Measurements from ENCODE around the gene AJM1. TPM values are rescaled to one million over a fixed set of nuclear protein-coding genes. Genes with fewer than 3 reads are reported as not detected.
"Not testable (repeated sequence)": the region's sequence is repeated elsewhere in the genome, so short reads cannot be mapped to it uniquely, and the experiment has no call there.

AJM1 gene
- total RNA-seq, 1 experiment from 2014 or later: 7.2 TPM

GRCh38 chr9:136837146-136837855 is 5.0 kb upstream of the AJM1 start:
- no peaks in the 10 kb centered on the region for H3K27me3 ChIP-seq (ENCODE audit: control insufficient read depth, insufficient read depth, low read length)
- H3K4me1 ChIP-seq (ENCODE audit: control insufficient read depth, insufficient read depth, low read length): peaks cover 26% of the 10 kb centered on the region
- CTCF ChIA-PET: no interaction called here
- POLR2A ChIA-PET: no interaction called here
- H3K4me3 ChIP-seq (ENCODE audit: low read depth in 2 of 2, low read length in 2 of 2): no peak overlapping the region
- intact Hi-C loops (cut with micrococcal nuclease; ENCODE audit: unreplicated experiment) (no loop called here), in situ Hi-C loops (cut with HindIII; ENCODE audit: low pct_unique_long_range_greater_than_20kb, low sequenced_read_pairs) (no loop called here)
- no peaks in the 10 kb centered on the region for H3K9me3 ChIP-seq (ENCODE audit: control insufficient read depth, insufficient read depth, low read depth, low read length)
- no peaks in the 10 kb centered on the region for H3K36me3 ChIP-seq (ENCODE audit: control insufficient read depth, insufficient read depth, low read length)
- no TSS peak for BruUV-seq (replicated peaks)
- ATAC-seq (no peak), DNase-seq (ENCODE audit: low read depth, low spot score) (no peak)
- no peak overlapping the region for H3K27ac ChIP-seq (ENCODE audit: low read length)
- TF ChIP-seq SIN3A (IDR thresholded peaks at IDR 0.05; ENCODE audit: borderline replicate concordance, insufficient read depth, low read depth, low read length) (no peak), TCF7L2 (IDR thresholded peaks at IDR 0.05; ENCODE audit: low read depth, low read length) (no peak), REST (IDR thresholded peaks at IDR 0.05; ENCODE audit: insufficient read depth in 1 of 2, low read depth in 2 of 2, low read length in 1 of 2) (no peak), POLR2AphosphoS5 (IDR thresholded peaks at IDR 0.05; ENCODE audit: low read depth, low read length) (no peak; the same call in 1 of the 2 replicates), CTCF (IDR thresholded peaks at IDR 0.05) (no peak)

GRCh38 chr9:136837856-136838277 is 4.4 kb upstream of the AJM1 start:
- BruUV-seq (replicated peaks); intact Hi-C loops (cut with micrococcal nuclease; ENCODE audit: unreplicated experiment): not testable (repeated sequence)

More at GRCh38 chr9:136837856-136838277, 4.4 kb upstream of the AJM1 start:
- H3K9me3 ChIP-seq (ENCODE audit: control insufficient read depth, insufficient read depth, low read depth, low read length); H3K4me3 ChIP-seq (ENCODE audit: low read depth in 2 of 2, low read length in 2 of 2); H3K36me3 ChIP-seq (ENCODE audit: control insufficient read depth, insufficient read depth, low read length); POLR2A ChIA-PET; CTCF ChIA-PET; H3K27ac ChIP-seq (ENCODE audit: low read length); H3K27me3 ChIP-seq (ENCODE audit: control insufficient read depth, insufficient read depth, low read length); ATAC-seq; DNase-seq (ENCODE audit: low read depth, low spot score); in situ Hi-C loops (cut with HindIII; ENCODE audit: low pct_unique_long_range_greater_than_20kb, low sequenced_read_pairs): not testable (repeated sequence)
- peaks cover 26% of the 10 kb centered on the region for H3K4me1 ChIP-seq (ENCODE audit: control insufficient read depth, insufficient read depth, low read length)

Measured in Panc1 (cell line).